MCF 10A (cell line): Measurements from ENCODE around the gene ITIH1. TPM values are rescaled to one million over a fixed set of nuclear protein-coding genes. Genes with fewer than 3 reads are reported as not detected.
"Not testable (repeated sequence)": the region's sequence is repeated elsewhere in the genome, so short reads cannot be mapped to it uniquely, and the experiment has no call there.

Source experiments
- BruUV-seq: library from RNA; stranded (reverse); fragments of 400-500 nt; replicated peaks from 2 replicates; lab custom pipeline; 2021; lab: Mats Ljungman, UMichigan
- CTCF ChIA-PET: fragments of 300-600 bp; sonication (Branson Sonifier 250); formaldehyde crosslinking; extraction: SDS; loops from one replicate; lab custom pipeline; 2021; ENCODE audit warnings: antibody characterized with exemption, inconsistent platforms; lab: Yijun Ruan, JAX
- POLR2A ChIA-PET: fragments of 300-600, 350-650 bp; sonication (Branson Sonifier 250); formaldehyde crosslinking; extraction: SDS; loops from one replicate; lab custom pipeline; 2020; ENCODE audit warnings: antibody characterized with exemption, inconsistent platforms; lab: Yijun Ruan, JAX
- DNase-seq: peaks from one replicate; pipeline ENCODE4 v3.0.0-alpha.2; 2018; ENCODE audit not compliant: unreplicated experiment
- H3K27ac Mint-ChIP-seq: one replicate; pipeline ENCODE4 v1.8.0; 2022; ENCODE audit warnings: mild to moderate bottlenecking, low read depth, mixed read lengths; ENCODE audit not compliant: unreplicated experiment
- H3K27me3 Mint-ChIP-seq: one replicate; pipeline ENCODE4 v1.8.0; 2022; ENCODE audit warnings: mixed read lengths; ENCODE audit not compliant: insufficient read depth, unreplicated experiment
- H3K36me3 Mint-ChIP-seq: one replicate; pipeline ENCODE4 v1.8.0; 2022; ENCODE audit warnings: mild to moderate bottlenecking, moderate library complexity, mixed read lengths; ENCODE audit not compliant: insufficient read depth, unreplicated experiment
- H3K4me1 Mint-ChIP-seq: one replicate; pipeline ENCODE4 v1.8.0; 2022; ENCODE audit warnings: mixed read lengths; ENCODE audit not compliant: insufficient read depth, unreplicated experiment
- H3K4me3 Mint-ChIP-seq: one replicate; pipeline ENCODE4 v1.8.0; 2022; ENCODE audit warnings: mild to moderate bottlenecking, moderate library complexity, mixed read lengths; ENCODE audit not compliant: unreplicated experiment
- H3K9me3 Mint-ChIP-seq: one replicate; pipeline ENCODE4 v1.8.0; 2022; ENCODE audit warnings: mixed read lengths; ENCODE audit not compliant: unreplicated experiment
- intact Hi-C: fragments of 100-400 bp; cut with micrococcal nuclease; formaldehyde crosslinking; loops from 2 replicates; pipeline ENCODE4 v1.14.1; 2022
- total RNA-seq: library from RNA; stranded (reverse); gene quantifications from 2 replicates; pipeline ENCODE4 v1.2.3, GENCODE V29; 2022
- TF ChIP-seq, protein P1 (sequence below): fragments of 200-600 bp; IDR thresholded peaks from one replicate; pipeline ENCODE4 v1.8.0; 2022; ENCODE audit warnings: antibody characterized with exemption, mild to moderate bottlenecking; ENCODE audit not compliant: unreplicated experiment

The ITIH1 gene
- total RNA-seq, 1 experiment from 2014 or later, result not detected

- BruUV-seq, result no TSS peak
Observed at GRCh38 chr3:52774901-52775864, 2.2 kb upstream of the ITIH1 start.

DNA sequence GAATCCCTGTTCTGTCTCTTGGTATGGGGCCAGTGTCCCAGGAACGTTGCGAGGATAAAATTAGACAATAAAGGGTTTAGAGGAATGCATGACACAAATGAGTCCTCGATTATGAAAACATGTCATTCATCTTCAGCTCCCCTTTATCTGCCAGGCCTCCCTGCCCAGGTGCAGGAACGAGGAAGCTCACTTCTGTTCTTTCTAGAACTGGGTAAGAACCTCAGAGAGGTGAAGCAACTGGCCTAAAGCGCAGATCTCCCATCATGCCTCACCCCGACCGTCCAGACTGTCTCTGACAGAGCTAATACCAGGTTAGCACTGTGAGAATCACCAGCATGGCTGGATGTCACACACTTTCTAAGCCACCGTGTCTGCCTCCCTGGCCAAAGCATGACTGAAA, 1.5 kb upstream of the ITIH1 start:
- H3K9me3 Mint-ChIP-seq, result no peaks in the 10 kb centered on the region
- no peak overlapping the region for H3K4me3 Mint-ChIP-seq
- no peak for DNase-seq
- ChIA-PET POLR2A (interaction anchor here (0.5 to 0.6 kb wide), 2 partner anchors 18 to 25 kb away, joined by 3 read pairs; no protein-coding TSS in a partner anchor), CTCF (interaction anchor here (0.5 to 1.2 kb wide), 2 partner anchors 23 to 283 kb away, joined by 4 read pairs; no protein-coding TSS in a partner anchor)
- BruUV-seq, result no TSS peak
- H3K27me3 Mint-ChIP-seq, result peaks cover 3% of the 10 kb centered on the region
- intact Hi-C loops, result no loop called here
- H3K27ac Mint-ChIP-seq, result no peak overlapping the region
- TF ChIP-seq, protein P1, sequence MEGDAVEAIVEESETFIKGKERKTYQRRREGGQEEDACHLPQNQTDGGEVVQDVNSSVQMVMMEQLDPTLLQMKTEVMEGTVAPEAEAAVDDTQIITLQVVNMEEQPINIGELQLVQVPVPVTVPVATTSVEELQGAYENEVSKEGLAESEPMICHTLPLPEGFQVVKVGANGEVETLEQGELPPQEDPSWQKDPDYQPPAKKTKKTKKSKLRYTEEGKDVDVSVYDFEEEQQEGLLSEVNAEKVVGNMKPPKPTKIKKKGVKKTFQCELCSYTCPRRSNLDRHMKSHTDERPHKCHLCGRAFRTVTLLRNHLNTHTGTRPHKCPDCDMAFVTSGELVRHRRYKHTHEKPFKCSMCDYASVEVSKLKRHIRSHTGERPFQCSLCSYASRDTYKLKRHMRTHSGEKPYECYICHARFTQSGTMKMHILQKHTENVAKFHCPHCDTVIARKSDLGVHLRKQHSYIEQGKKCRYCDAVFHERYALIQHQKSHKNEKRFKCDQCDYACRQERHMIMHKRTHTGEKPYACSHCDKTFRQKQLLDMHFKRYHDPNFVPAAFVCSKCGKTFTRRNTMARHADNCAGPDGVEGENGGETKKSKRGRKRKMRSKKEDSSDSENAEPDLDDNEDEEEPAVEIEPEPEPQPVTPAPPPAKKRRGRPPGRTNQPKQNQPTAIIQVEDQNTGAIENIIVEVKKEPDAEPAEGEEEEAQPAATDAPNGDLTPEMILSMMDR, result no peak
- H3K4me1 Mint-ChIP-seq, result peaks cover 14% of the 10 kb centered on the region
- peaks cover 6% of the 10 kb centered on the region for H3K36me3 Mint-ChIP-seq

More at GRCh38 chr3:52774901-52775864, 2.2 kb upstream of the ITIH1 start:
- TF ChIP-seq, protein P1, result no peak
- Mint-ChIP-seq H3K36me3 (peaks cover 6% of the 10 kb centered on the region), H3K4me3 (no peak overlapping the region), H3K27me3 (no peaks in the 10 kb centered on the region), H3K4me1 (peaks cover 14% of the 10 kb centered on the region), H3K27ac (no peak overlapping the region), H3K9me3 (no peaks in the 10 kb centered on the region)
- intact Hi-C loops, result no loop called here
- ChIA-PET CTCF (no interaction called here), POLR2A (interaction anchor here (1.4 kb wide), 1 partner anchor 12 kb away, joined by 3 read pairs; no protein-coding TSS in a partner anchor)
- no peak for DNase-seq

- DNase-seq, H3K4me1 Mint-ChIP-seq, H3K27me3 Mint-ChIP-seq, H3K4me3 Mint-ChIP-seq, BruUV-seq, H3K9me3 Mint-ChIP-seq, H3K36me3 Mint-ChIP-seq, intact Hi-C loops, H3K27ac Mint-ChIP-seq: not testable (repeated sequence)
- ChIA-PET CTCF (interaction anchor here (0.5 to 1.2 kb wide), 2 partner anchors 22 to 282 kb away, joined by 4 read pairs; no protein-coding TSS in a partner anchor), POLR2A (interaction anchor here (0.5 to 0.7 kb wide), 3 partner anchors 18 to 322 kb away, joined by 3 read pairs; no protein-coding TSS in a partner anchor)
Observed at GRCh38 chr3:52776486-52776885, 913 bp upstream of the ITIH1 start.

- Mint-ChIP-seq H3K4me3 (no peak overlapping the region), H3K4me1 (peaks cover 5% of the 10 kb centered on the region), H3K27ac (no peak overlapping the region), H3K9me3 (no peaks in the 10 kb centered on the region), H3K27me3 (peaks cover 26% of the 10 kb centered on the region), H3K36me3 (no peaks in the 10 kb centered on the region)
- BruUV-seq, result no TSS peak
- ChIA-PET POLR2A (no interaction called here), CTCF (no interaction called here)
- no peak for DNase-seq
- TF ChIP-seq, protein P1, result no peak
- intact Hi-C loops, result no loop called here
Observed at GRCh38 chr3:52777959-52778805, 783 bp downstream of the ITIH1 start.
